IMR-90 (cell line): ENCODE measurements around the gene DEFB129.

Source experiments
- BHLHE40 ChIP-seq: fragments of 150-350 bp; IDR thresholded peaks from 2 replicates; pipeline ENCODE4 v1.6.1; 2016; ENCODE audit warnings: mild to moderate bottlenecking, low read depth, low read length
- CEBPB ChIP-seq: IDR thresholded peaks from 2 replicates; pipeline ENCODE4 v1.6.1; 2012; ENCODE audit warnings: low read depth, low read length, improper control_type of control experiment
- CTCF ChIP-seq: conservative IDR thresholded peaks from 2 replicates; pipeline ENCODE4 v1.5.1; 2012; ENCODE audit warnings: mild to moderate bottlenecking, low read depth, low read length, improper control_type of control experiment
- POLR2A ChIP-seq: IDR thresholded peaks from 2 replicates; pipeline ENCODE4 v1.6.1; 2012; ENCODE audit warnings: mild to moderate bottlenecking, low read depth, low read length
- RAD21 ChIP-seq: IDR thresholded peaks from 2 replicates; pipeline ENCODE4 v1.6.1; 2012; ENCODE audit warnings: low read length, improper control_type of control experiment
- RCOR1 ChIP-seq: IDR thresholded peaks from 2 replicates; pipeline ENCODE4 v1.6.1; 2012; ENCODE audit warnings: mild to moderate bottlenecking, low read length, improper control_type of control experiment; ENCODE audit not compliant: insufficient replicate concordance
- RFX5 ChIP-seq: IDR thresholded peaks from 2 replicates; pipeline ENCODE4 v1.8.0; 2012; ENCODE audit warnings: low read depth, mild to moderate bottlenecking, low read length, moderate library complexity
- USF2 ChIP-seq: fragments of 150-350 bp; IDR thresholded peaks from 2 replicates; pipeline ENCODE4 v1.6.1; 2017; ENCODE audit warnings: mild to moderate bottlenecking, antibody characterized with exemption, low read length, low read depth

GRCh38 chr20:272718-273117 lies 45.7 kb downstream of the DEFB129 start:
- no peak for TF ChIP-seq CTCF
- TF ChIP-seq POLR2A: no peak
- no peak for TF ChIP-seq CEBPB
- no peak for TF ChIP-seq USF2
- no peak for TF ChIP-seq RCOR1
- no peak for TF ChIP-seq RFX5
- TF ChIP-seq BHLHE40: no peak
- no peak for TF ChIP-seq RAD21
